Skeletal muscle satellite cell (primary cell): ENCODE measurements around the gene CD63.

Source experiments
- H3K27me3 ChIP-seq: 2 replicates; pipeline ENCODE4 v1.7.0; 2013; ENCODE audit warnings: low read length; ENCODE audit not compliant: control insufficient read depth, insufficient read depth
- H3K36me3 ChIP-seq: 2 replicates; pipeline ENCODE4 v1.7.0; 2013; ENCODE audit warnings: mild to moderate bottlenecking, control low read depth, low read length; ENCODE audit not compliant: insufficient read depth
- H3K4me1 ChIP-seq: 2 replicates; pipeline ENCODE4 v1.7.0; 2013; ENCODE audit warnings: low read length; ENCODE audit not compliant: control insufficient read depth, insufficient read depth
- H3K4me2 ChIP-seq: 2 replicates; pipeline ENCODE4 v1.7.0; 2013; ENCODE audit warnings: mild to moderate bottlenecking, low read length
- H3K4me3 ChIP-seq: 2 replicates; pipeline ENCODE4 v1.7.0; 2013; ENCODE audit warnings: low read length
- H3K9ac ChIP-seq: 2 replicates; pipeline ENCODE4 v1.7.0; 2013; ENCODE audit warnings: mild to moderate bottlenecking, low read depth, low read length, moderate library complexity
- H3K9me3 ChIP-seq: replicated peaks from 2 replicates; pipeline ENCODE4 v1.7.0; 2013; ENCODE audit warnings: mild to moderate bottlenecking, control low read depth, low read length

CD63 gene

GRCh38 chr12:55726971-55727370 lies 1.8 kb downstream of the CD63 start:
- H3K4me1 ChIP-seq, result peaks cover 56% of the 10 kb centered on the region
- peak overlapping the region; percentile 98 for H3K4me2 ChIP-seq
- H3K36me3 ChIP-seq, result peaks cover 51% of the 10 kb centered on the region
- no peaks in the 10 kb centered on the region for H3K27me3 ChIP-seq
- no peaks in the 10 kb centered on the region for H3K9me3 ChIP-seq
- H3K9ac ChIP-seq, result peak overlapping the region; percentile 95
- peak overlapping the region; percentile 81 for H3K4me3 ChIP-seq

- H3K9ac ChIP-seq, result peak overlapping the region; percentile 95
- peaks cover 61% of the 10 kb centered on the region for H3K4me1 ChIP-seq
- H3K9me3 ChIP-seq, result no peaks in the 10 kb centered on the region
Observed at GRCh38 chr12:55725556-55725955, 3.3 kb downstream of the CD63 start.

DNA sequence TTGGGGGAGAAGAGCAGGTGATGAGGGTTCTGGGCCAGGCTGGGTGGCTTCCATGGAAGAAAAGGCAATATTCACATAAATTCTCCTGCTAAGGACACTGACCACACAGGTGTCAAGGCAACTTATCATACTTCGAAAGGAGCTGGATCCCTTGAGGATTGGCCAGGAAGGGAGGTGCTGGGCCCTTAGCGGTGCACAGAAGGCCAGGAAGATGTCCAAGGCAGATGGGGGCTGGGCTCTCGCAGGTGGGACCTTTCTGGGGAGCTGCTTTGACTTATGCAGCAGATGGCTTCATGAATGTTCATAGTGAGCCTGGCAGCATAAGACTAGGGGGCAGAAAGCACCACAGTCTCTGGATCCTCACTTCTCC lies 3.9 kb downstream of the CD63 start:
- Histone ChIP-seq H3K9me3 (no peaks in the 10 kb centered on the region), H3K27me3 (no peaks in the 10 kb centered on the region), H3K4me1 (peaks cover 64% of the 10 kb centered on the region), H3K4me2 (peak overlapping the region; percentile 98), H3K9ac (peak overlapping the region; percentile 95), H3K4me3 (peak overlapping the region; percentile 81), H3K36me3 (peaks cover 51% of the 10 kb centered on the region)

More at GRCh38 chr12:55725556-55725955, 3.3 kb downstream of the CD63 start:
- H3K36me3 ChIP-seq, result peaks cover 51% of the 10 kb centered on the region
- no peaks in the 10 kb centered on the region for H3K27me3 ChIP-seq
- H3K4me3 ChIP-seq, result peak overlapping the region; percentile 81
- peak overlapping the region; percentile 98 for H3K4me2 ChIP-seq

DNA sequence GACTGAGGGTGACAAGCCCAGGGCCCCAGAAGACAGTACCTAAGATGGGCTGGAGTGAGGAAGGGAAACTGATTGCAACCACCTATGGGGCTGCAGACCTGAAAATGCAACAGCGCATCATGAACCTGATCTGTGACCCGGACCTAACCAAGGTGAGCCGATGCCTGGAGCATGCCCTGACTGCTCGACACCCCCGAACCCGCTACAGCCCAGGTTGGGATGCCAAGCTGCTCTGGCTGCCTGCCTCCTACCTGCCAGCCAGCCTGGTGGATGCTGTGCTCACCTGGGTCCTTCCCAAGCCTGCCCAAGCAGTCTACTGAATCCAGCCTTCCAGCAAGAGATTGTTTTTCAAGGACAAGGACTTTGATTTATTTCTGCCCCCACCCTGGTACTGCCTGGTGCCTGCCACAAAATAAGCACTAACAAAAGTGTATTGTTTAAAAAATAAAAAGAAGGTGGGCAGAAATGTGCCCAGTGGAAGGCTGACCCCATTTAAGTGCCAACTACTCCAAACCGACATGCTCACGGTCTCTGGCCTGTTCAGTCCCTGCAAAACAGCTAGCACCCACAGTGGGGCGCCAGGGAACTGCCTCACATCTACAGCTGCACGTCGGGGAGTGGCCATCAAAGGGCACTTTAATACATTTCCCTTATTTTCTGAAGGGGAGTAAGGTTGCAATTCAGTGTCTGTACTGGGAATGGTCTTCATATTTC lies 4.4 kb downstream of the CD63 start:
- Histone ChIP-seq H3K9ac (peak overlapping the region; percentile 95), H3K27me3 (no peaks in the 10 kb centered on the region), H3K4me1 (peaks cover 70% of the 10 kb centered on the region), H3K4me2 (peak overlapping the region; percentile 98), H3K9me3 (no peaks in the 10 kb centered on the region), H3K36me3 (peaks cover 51% of the 10 kb centered on the region), H3K4me3 (peak overlapping the region; percentile 81)

DNA sequence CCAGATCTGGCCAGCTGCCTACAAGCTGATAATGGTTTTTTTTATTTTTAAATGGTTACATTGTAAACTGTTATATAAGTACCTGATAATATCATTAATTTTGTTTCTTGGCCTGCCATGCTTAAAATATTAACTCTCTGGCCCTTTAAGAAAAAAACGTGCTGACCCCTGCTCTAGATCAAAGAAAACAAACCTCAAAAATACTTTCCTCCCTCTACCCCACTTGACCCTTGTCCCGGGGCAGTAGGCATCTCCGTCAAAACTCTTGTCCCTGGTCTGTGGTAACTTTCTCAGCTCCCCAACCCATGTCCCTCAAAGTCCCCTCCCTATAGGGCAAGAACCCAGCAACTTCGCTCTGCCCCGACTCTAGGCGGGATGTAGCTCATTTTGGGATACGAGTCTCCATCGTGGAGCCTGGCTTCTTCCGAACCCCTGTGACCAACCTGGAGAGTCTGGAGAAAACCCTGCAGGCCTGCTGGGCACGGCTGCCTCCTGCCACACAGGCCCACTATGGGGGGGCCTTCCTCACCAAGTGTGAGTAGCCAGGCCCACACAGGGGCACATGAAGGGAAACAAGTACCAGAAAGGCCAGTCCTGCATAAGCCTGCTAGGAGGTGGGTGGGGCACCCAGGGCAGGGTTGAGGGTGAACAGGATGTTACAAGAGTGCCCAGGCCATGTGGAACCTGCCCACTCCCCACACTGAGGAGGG lies 5.1 kb downstream of the CD63 start:
- H3K27me3 ChIP-seq, result no peaks in the 10 kb centered on the region
- peaks cover 77% of the 10 kb centered on the region for H3K4me1 ChIP-seq
- peak overlapping the region; percentile 27 for H3K9ac ChIP-seq
- H3K9me3 ChIP-seq, result no peaks in the 10 kb centered on the region
- peaks cover 51% of the 10 kb centered on the region for H3K36me3 ChIP-seq
- H3K4me2 ChIP-seq, result peak overlapping the region; percentile 98
- peak overlapping the region; percentile 5 for H3K4me3 ChIP-seq

DNA sequence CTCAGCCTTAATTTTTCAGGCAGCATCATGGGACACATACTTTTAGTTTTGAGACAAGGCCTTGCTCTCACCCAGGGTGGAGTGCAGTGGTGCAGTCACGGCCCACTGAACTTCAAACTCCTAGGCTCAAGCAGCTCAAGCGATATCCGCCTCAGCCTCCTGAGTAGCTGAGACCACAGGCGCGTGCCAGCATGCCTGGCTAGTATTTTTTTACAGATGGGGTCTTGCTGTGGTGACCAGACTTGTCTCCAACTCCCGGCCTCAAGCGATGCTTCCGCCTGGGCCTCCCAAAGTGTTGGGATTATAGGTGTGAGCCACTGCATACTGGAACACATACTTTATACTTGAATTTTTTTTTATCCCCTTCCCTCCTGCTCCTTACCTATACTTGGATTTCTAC lies 5.9 kb downstream of the CD63 start:
- peaks cover 49% of the 10 kb centered on the region for H3K36me3 ChIP-seq
- H3K4me3 ChIP-seq, result no peak overlapping the region
- H3K4me2 ChIP-seq, result peak overlapping the region; percentile 98
- no peaks in the 10 kb centered on the region for H3K27me3 ChIP-seq
- H3K4me1 ChIP-seq, result peaks cover 84% of the 10 kb centered on the region
- peak overlapping the region; percentile 27 for H3K9ac ChIP-seq
- H3K9me3 ChIP-seq, result no peaks in the 10 kb centered on the region

- H3K9ac ChIP-seq, result peak overlapping the region; percentile 47
- peaks cover 37% of the 10 kb centered on the region for H3K36me3 ChIP-seq
- H3K4me2 ChIP-seq, result peak overlapping the region; percentile 75
- H3K4me1 ChIP-seq, result peaks cover 92% of the 10 kb centered on the region
- no peaks in the 10 kb centered on the region for H3K27me3 ChIP-seq
- H3K4me3 ChIP-seq, result peak overlapping the region; percentile 58
- H3K9me3 ChIP-seq, result no peaks in the 10 kb centered on the region
Observed at GRCh38 chr12:55721601-55722213, 7.1 kb downstream of the CD63 start.

- peaks cover 90% of the 10 kb centered on the region for H3K4me1 ChIP-seq
- no peaks in the 10 kb centered on the region for H3K9me3 ChIP-seq
- no peaks in the 10 kb centered on the region for H3K27me3 ChIP-seq
- peak overlapping the region; percentile 76 for H3K9ac ChIP-seq
- H3K4me3 ChIP-seq, result peak overlapping the region; percentile 65
- peak overlapping the region; percentile 83 for H3K4me2 ChIP-seq
- peaks cover 30% of the 10 kb centered on the region for H3K36me3 ChIP-seq
Observed at GRCh38 chr12:55720894-55721444, 7.8 kb downstream of the CD63 start.

DNA sequence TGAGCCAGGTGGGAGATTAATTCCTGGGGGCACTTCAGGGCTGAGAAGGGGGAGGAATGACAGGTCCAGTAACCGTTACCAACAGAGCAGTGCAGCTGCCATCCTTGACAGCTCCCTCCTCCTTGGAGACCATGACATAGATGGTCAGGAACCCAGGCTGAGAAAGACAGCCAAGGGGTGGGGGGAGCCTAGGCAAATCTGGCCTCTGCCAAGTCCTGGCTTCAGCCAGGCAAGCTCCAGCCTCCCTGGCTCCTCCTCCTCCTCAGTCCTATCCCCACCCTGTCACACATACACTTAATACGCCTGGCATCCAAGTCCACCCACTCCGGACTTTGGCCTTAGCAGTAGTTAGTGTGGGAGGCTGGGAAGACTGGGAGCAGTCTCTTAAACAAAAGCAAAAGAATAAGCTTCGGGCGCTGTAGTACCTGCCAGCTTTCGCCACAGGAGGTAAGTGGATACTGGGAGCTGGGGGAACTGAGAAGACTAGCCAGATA lies 8.7 kb downstream of the CD63 start, which contains the start of gene RDH5:
Gene RDH5 (plus strand): TSS at position 323 of the 494 bp plus-strand sequence. CDS start 792 bp downstream, outside the sequence.
- H3K27me3 ChIP-seq, result no peaks in the 10 kb centered on the region
- H3K4me2 ChIP-seq, result peak within 1 kb of the TSS; percentile 89
- H3K36me3 ChIP-seq, result peaks cover 21% of the 10 kb centered on the region
- no peaks in the 10 kb centered on the region for H3K9me3 ChIP-seq
- peak within 1 kb of the TSS; percentile 65 for H3K4me3 ChIP-seq
- peak within 1 kb of the TSS; percentile 76 for H3K9ac ChIP-seq
- H3K4me1 ChIP-seq, result peaks cover 88% of the 10 kb centered on the region

- H3K4me2 ChIP-seq, result peak overlapping the region; percentile 89
- H3K4me3 ChIP-seq, result peak overlapping the region; percentile 65
- H3K4me1 ChIP-seq, result peaks cover 83% of the 10 kb centered on the region
- H3K36me3 ChIP-seq, result peaks cover 14% of the 10 kb centered on the region
- peak overlapping the region; percentile 27 for H3K9ac ChIP-seq
- no peaks in the 10 kb centered on the region for H3K27me3 ChIP-seq
- no peaks in the 10 kb centered on the region for H3K9me3 ChIP-seq
Observed at GRCh38 chr12:55719371-55719770, 9.4 kb downstream of the CD63 start.
